Fibroblast of lung (primary cell): Measurements from ENCODE around the gene SLIT3.

ENCODE experiments used
- CTCF ChIP-seq, 2 donors: IDR thresholded peaks in 1 of 2; conservative IDR thresholded peaks in 1 of 2; 1 replicate in 1 of 2; 2 replicates in 1 of 2; pipeline ENCODE4 v1.5.1; 2011 to 2012; ENCODE audit warnings: low read length in 2 of 2, control low read depth in 1 of 2, inconsistent platforms in 1 of 2, low read depth in 1 of 2, mild to moderate bottlenecking in 1 of 2
- EZH2 ChIP-seq: IDR thresholded peaks from 2 replicates; pipeline ENCODE4 v1.5.1; 2012; ENCODE audit warnings: low read length, control low read depth, mild to moderate bottlenecking; ENCODE audit errors: missing control alignments

GRCh38 chr5:168875832-168876231 is 425.1 kb downstream of the SLIT3 start:
- TF ChIP-seq CTCF (conservative IDR thresholded peaks at IDR 0.05 in 1 of 2, IDR thresholded peaks at IDR 0.05 in 1 of 2; ENCODE audit: low read depth in 1 of 2, low read length in 2 of 2) (no peak), EZH2 (no peak)
